WTC11 (cell line): ENCODE data around the gene FANCC. TPM values are rescaled to one million over a fixed set of nuclear protein-coding genes. Genes with fewer than 3 reads are reported as not detected.

Experiments used
- ATAC-seq: fragments of 200-7000 bp; cut with Tn5 transposase; 2 replicates; pipeline ENCODE4 v1.10.0; 2021; ENCODE audit warnings: mild to moderate bottlenecking, moderate library complexity
- CTCF ChIA-PET: fragments of 300-600 bp; sonication (Branson Sonifier 250); formaldehyde crosslinking; loops from one replicate; lab custom pipeline; 2021; ENCODE audit warnings: antibody characterized with exemption; lab: Charles Lee
- POLR2A ChIA-PET: fragments of 350-600 bp; sonication (Branson Sonifier 250); formaldehyde crosslinking; loops from one replicate; lab custom pipeline; 2021; ENCODE audit warnings: antibody characterized with exemption; lab: Charles Lee
- DNase-seq: peaks from one replicate; pipeline ENCODE4 v3.0.0; 2021; ENCODE audit warnings: low spot score
- H3K27ac Mint-ChIP-seq: 2 replicates; pipeline ENCODE4 v1.8.0; 2021; ENCODE audit warnings: mixed read lengths
- H3K27me3 Mint-ChIP-seq: 2 replicates; pipeline ENCODE4 v1.8.0; 2021; ENCODE audit warnings: low read depth, mild to moderate bottlenecking, moderate library complexity, mixed read lengths
- H3K36me3 Mint-ChIP-seq: 2 replicates; pipeline ENCODE4 v1.8.0; 2021; ENCODE audit warnings: mixed read lengths
- H3K4me1 Mint-ChIP-seq: 2 replicates; pipeline ENCODE4 v1.8.0; 2022; ENCODE audit warnings: mixed read lengths
- H3K4me3 Mint-ChIP-seq: 2 replicates; pipeline ENCODE4 v1.8.0; 2021; ENCODE audit warnings: mild to moderate bottlenecking, moderate library complexity, mixed read lengths
- H3K9me3 Mint-ChIP-seq: 2 replicates; pipeline ENCODE4 v1.8.0; 2021; ENCODE audit warnings: mixed read lengths
- GRHL2 ChIP-seq: fragments of 250-450 bp; sonication (Bioruptor Pico); IDR thresholded peaks from 2 replicates; pipeline ENCODE4 v1.8.0; 2022; ENCODE audit warnings: mild to moderate bottlenecking, moderate library complexity; ENCODE audit not compliant: insufficient replicate concordance, severe bottlenecking
- HMGA2 ChIP-seq: fragments of 250-450 bp; sonication (Bioruptor Pico); IDR thresholded peaks from 2 replicates; pipeline ENCODE4 v1.4.0; 2021; ENCODE audit warnings: mild to moderate bottlenecking, moderate library complexity
- JAZF1 ChIP-seq: fragments of 250-450 bp; sonication (Bioruptor Pico); IDR thresholded peaks from 2 replicates; pipeline ENCODE4 v1.9.0; 2021; ENCODE audit warnings: moderate library complexity, mild to moderate bottlenecking, inconsistent platforms
- MLX ChIP-seq: sonication (generic); formaldehyde crosslinking; IDR thresholded peaks from 2 replicates; pipeline ENCODE4 v1.8.1; 2023; ENCODE audit warnings: mild to moderate bottlenecking, missing genetic modification reagents, moderate library complexity
- NFATC4 ChIP-seq: fragments of 250-450 bp; sonication (Bioruptor Pico); IDR thresholded peaks from 2 replicates; pipeline ENCODE4 v1.9.0; 2021; ENCODE audit warnings: mild to moderate bottlenecking
- OVOL2 ChIP-seq: fragments of 250-450 bp; sonication (Bioruptor Pico); IDR thresholded peaks from 2 replicates; pipeline ENCODE4 v1.9.0; 2021; ENCODE audit warnings: mild to moderate bottlenecking, borderline replicate concordance
- PRDM15 ChIP-seq: sonication (generic); formaldehyde crosslinking; IDR thresholded peaks from 2 replicates; pipeline ENCODE4 v1.8.0; 2022; ENCODE audit warnings: missing genetic modification reagents
- SOX15 ChIP-seq: fragments of 250-450 bp; sonication (Bioruptor Pico); IDR thresholded peaks from 2 replicates; pipeline ENCODE4 v1.9.0; 2021; ENCODE audit warnings: mild to moderate bottlenecking
- TCF7 ChIP-seq: sonication (generic); formaldehyde crosslinking; IDR thresholded peaks from 2 replicates; pipeline ENCODE4 v1.8.0; 2022; ENCODE audit warnings: mild to moderate bottlenecking, low read depth, missing genetic modification reagents, moderate library complexity
- TEAD4 ChIP-seq: sonication (generic); formaldehyde crosslinking; IDR thresholded peaks from 2 replicates; pipeline ENCODE4 v1.8.0; 2022; ENCODE audit warnings: mild to moderate bottlenecking, missing genetic modification reagents
- USF2 ChIP-seq: sonication (generic); formaldehyde crosslinking; IDR thresholded peaks from 2 replicates; pipeline ENCODE4 v1.8.1; 2023; ENCODE audit warnings: mild to moderate bottlenecking, missing genetic modification reagents, moderate library complexity
- ZBTB21 ChIP-seq: sonication (generic); formaldehyde crosslinking; IDR thresholded peaks from 2 replicates; pipeline ENCODE4 v1.8.1; 2023; ENCODE audit warnings: mild to moderate bottlenecking, missing genetic modification reagents, borderline replicate concordance
- ZNF138 ChIP-seq: sonication (generic); formaldehyde crosslinking; conservative IDR thresholded peaks from 2 replicates; pipeline ENCODE4 v1.8.1; 2022; ENCODE audit warnings: mild to moderate bottlenecking, moderate library complexity, missing genetic modification reagents
- ZNF219 ChIP-seq: sonication (generic); formaldehyde crosslinking; IDR thresholded peaks from 2 replicates; pipeline ENCODE4 v1.8.0; 2023; ENCODE audit warnings: missing genetic modification reagents, mild to moderate bottlenecking, borderline replicate concordance
- ZNF232 ChIP-seq: sonication (generic); formaldehyde crosslinking; IDR thresholded peaks from 2 replicates; pipeline ENCODE4 v1.8.0; 2022; ENCODE audit warnings: mild to moderate bottlenecking, missing genetic modification reagents
- ZNF317 ChIP-seq: sonication (generic); formaldehyde crosslinking; IDR thresholded peaks from 2 replicates; pipeline ENCODE4 v1.8.1; 2023; ENCODE audit warnings: low read depth, mild to moderate bottlenecking, moderate library complexity, missing genetic modification reagents, borderline replicate concordance
- ZNF423 ChIP-seq: fragments of 250-450 bp; sonication (Bioruptor Pico); IDR thresholded peaks from 2 replicates; pipeline ENCODE4 v2.1.2; 2022; ENCODE audit warnings: mild to moderate bottlenecking, moderate library complexity
- ZNF425 ChIP-seq: fragments of 250-450 bp; sonication (Bioruptor Pico); conservative IDR thresholded peaks from 2 replicates; pipeline ENCODE4 v1.9.0; 2021; ENCODE audit warnings: mild to moderate bottlenecking
- ZNF671 ChIP-seq: fragments of 250-450 bp; sonication (Bioruptor Pico); IDR thresholded peaks from 2 replicates; pipeline ENCODE4 v1.8.0; 2021; ENCODE audit warnings: mild to moderate bottlenecking
- total RNA-seq: library from RNA; stranded (reverse); gene quantifications from 3 replicates; pipeline ENCODE4 v1.2.3, GENCODE V29; 2021
- TF ChIP-seq, protein P1 (sequence below): fragments of 250-450 bp; sonication (Bioruptor Pico); IDR thresholded peaks from 2 replicates; pipeline ENCODE4 v1.9.0; 2021; ENCODE audit warnings: mild to moderate bottlenecking

FANCC gene
- total RNA-seq, 1 experiment from 2014 or later: 10.9 TPM

- TF ChIP-seq ZNF425 (no peak), OVOL2 (CRISPR knock-in tag) (no peak), PRDM15 (CRISPR knock-in tag) (no peak), ZBTB21 (no peak), SOX15 (CRISPR knock-in tag) (no peak)
- TF ChIP-seq, all 79 proteins: peak for 0
Measured at GRCh38 chr9:95070549-95071021, 246.9 kb downstream of the FANCC start (continued).

DNA sequence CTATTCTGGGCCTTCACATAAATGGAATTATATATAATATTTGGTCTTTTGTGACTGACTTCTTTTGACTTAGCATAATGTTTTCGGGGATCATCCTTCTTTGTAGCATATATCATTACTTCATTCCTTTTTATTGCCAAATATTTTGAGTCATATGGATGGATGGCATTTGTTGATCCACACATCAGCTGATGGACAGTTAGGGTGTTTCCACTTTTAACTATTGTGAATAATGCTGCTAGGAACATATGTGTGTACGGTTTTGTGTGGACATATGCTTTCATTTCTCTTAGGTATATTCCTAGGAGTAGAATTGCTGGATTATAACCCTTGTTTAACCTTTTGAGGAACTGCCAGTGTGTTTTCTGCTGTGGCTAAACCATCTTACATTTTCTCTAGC is 249.6 kb downstream of the FANCC start:
- Mint-ChIP-seq H3K27ac (no peak overlapping the region), H3K27me3 (no peaks in the 10 kb centered on the region), H3K4me1 (peaks cover 29% of the 10 kb centered on the region), H3K36me3 (no peaks in the 10 kb centered on the region), H3K4me3 (no peak overlapping the region), H3K9me3 (no peaks in the 10 kb centered on the region)
- CTCF ChIA-PET: interaction anchor here (2.1 kb wide), 1 partner anchor 60 kb away, joined by 6 read pairs; no protein-coding TSS in a partner anchor
- ATAC-seq (no peak), DNase-seq (no peak)
- POLR2A ChIA-PET: no interaction called here
- TF ChIP-seq ZNF219 (CRISPR knock-in tag) (no peak), ZNF423 (CRISPR knock-in tag) (no peak), ZNF671 (CRISPR knock-in tag) (no peak), NFATC4 (CRISPR knock-in tag) (no peak), TEAD4 (CRISPR knock-in tag) (no peak), JAZF1 (CRISPR knock-in tag) (no peak), USF2 (CRISPR knock-in tag) (no peak), ZNF138 (CRISPR knock-in tag) (no peak), GRHL2 (CRISPR knock-in tag) (no peak), SOX15 (CRISPR knock-in tag) (no peak), ZNF232 (no peak), TCF7 (CRISPR knock-in tag) (no peak), MLX (no peak), HMGA2 (CRISPR knock-in tag) (no peak), ZNF317 (no peak)
- TF ChIP-seq, protein P1, sequence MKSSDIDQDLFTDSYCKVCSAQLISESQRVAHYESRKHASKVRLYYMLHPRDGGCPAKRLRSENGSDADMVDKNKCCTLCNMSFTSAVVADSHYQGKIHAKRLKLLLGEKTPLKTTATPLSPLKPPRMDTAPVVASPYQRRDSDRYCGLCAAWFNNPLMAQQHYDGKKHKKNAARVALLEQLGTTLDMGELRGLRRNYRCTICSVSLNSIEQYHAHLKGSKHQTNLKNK: no peak
